ENCODE results near the gene NOP9.

NOP9 gene

DNA sequence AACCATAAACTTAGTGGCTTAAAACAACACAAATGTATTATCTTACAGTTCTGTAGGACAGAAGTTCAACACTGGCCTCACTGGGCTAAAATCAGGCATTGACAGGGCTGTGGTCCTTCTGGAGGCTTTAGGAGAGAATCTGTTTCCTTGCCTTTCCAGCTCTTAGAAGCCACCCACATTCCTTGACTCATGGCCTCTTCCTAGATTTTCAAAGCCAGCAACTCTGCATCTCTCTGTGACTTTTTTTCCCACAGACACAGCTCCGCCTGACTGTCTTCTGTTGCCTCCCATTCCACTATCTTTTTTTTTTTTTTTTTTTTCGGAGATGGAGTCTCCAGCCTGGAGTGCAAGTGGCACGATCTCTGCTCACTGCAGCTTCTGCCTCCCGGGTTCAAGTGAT lies 56.6 kb downstream of the NOP9 start:
- DNase-seq: no peak

Measured in NCI-H1694 (cell line).